IMR-90 (cell line): Measurements from ENCODE around the gene CLCF1. TPM values are rescaled to one million over a fixed set of nuclear protein-coding genes. Genes with fewer than 3 reads are reported as not detected.
A peak's percentile ranks its signal among the peaks of the same experiment; 100 is the strongest.

ENCODE experiments used
- ATAC-seq: fragments of 200-7000 bp; cut with Tn5 transposase; 2 replicates; pipeline ENCODE4 v1.9.1; 2020; ENCODE audit warnings: low read depth, mild to moderate bottlenecking, moderate library complexity
- BruUV-seq: library from RNA; stranded (reverse); fragments of 400-500 nt; replicated peaks from 2 replicates; lab custom pipeline; 2021; lab: Mats Ljungman, UMichigan
- CTCF ChIA-PET: fragments of 300-600 bp; formaldehyde crosslinking; extraction: SDS; loops from one replicate; lab custom pipeline; 2021; ENCODE audit warnings: antibody characterized with exemption; lab: Yijun Ruan, JAX
- POLR2A ChIA-PET: fragments of 300-600 bp; sonication (Branson Sonifier 250); formaldehyde crosslinking; loops from one replicate; lab custom pipeline; 2022; ENCODE audit warnings: antibody characterized with exemption; ENCODE audit not compliant: unreplicated experiment; lab: Charles Lee
- DNase-seq: peaks from one replicate; pipeline ENCODE4 v3.0.0; 2013
- H2AFZ ChIP-seq: replicated peaks from 2 replicates; pipeline ENCODE3; 2013; ENCODE audit warnings: low read length, mild to moderate bottlenecking; ENCODE audit not compliant: poor library complexity
- H2AK5ac ChIP-seq: 2 replicates; pipeline ENCODE4 v1.6.1; 2013; ENCODE audit warnings: low read depth, low read length, inconsistent platforms
- H2AK9ac ChIP-seq: replicated peaks from 2 replicates; pipeline ENCODE3; 2013; ENCODE audit warnings: mild to moderate bottlenecking, low read depth, low read length, moderate library complexity; ENCODE audit not compliant: poor library complexity
- H2BK120ac ChIP-seq: 2 replicates; pipeline ENCODE4 v1.6.1; 2013; ENCODE audit warnings: low read depth, low read length, inconsistent platforms
- H2BK15ac ChIP-seq: 3 replicates; pipeline ENCODE4 v1.6.1; 2013; ENCODE audit warnings: low read depth, low read length, inconsistent platforms
- H2BK20ac ChIP-seq: 2 replicates; pipeline ENCODE4 v1.6.1; 2013; ENCODE audit warnings: low read depth, mild to moderate bottlenecking, inconsistent platforms, low read length, moderate library complexity
- H2BK5ac ChIP-seq: 2 replicates; pipeline ENCODE4 v1.6.1; 2013; ENCODE audit warnings: mild to moderate bottlenecking, low read depth, low read length, inconsistent platforms; ENCODE audit not compliant: poor library complexity, severe bottlenecking
- H3K14ac ChIP-seq: replicated peaks from 2 replicates; pipeline ENCODE4 v1.6.1; 2013; ENCODE audit warnings: low read depth, low read length, inconsistent platforms
- H3K18ac ChIP-seq: 2 replicates; pipeline ENCODE4 v1.6.1; 2013; ENCODE audit warnings: low read depth, low read length, control low read depth
- H3K23ac ChIP-seq: 2 replicates; pipeline ENCODE4 v1.6.1; 2013; ENCODE audit warnings: low read depth, low read length, inconsistent platforms
- H3K27ac ChIP-seq: 2 replicates; pipeline ENCODE4 v1.5.1; 2013; ENCODE audit warnings: mild to moderate bottlenecking, control low read depth, low read length; ENCODE audit not compliant: insufficient read depth
- H3K27me3 ChIP-seq: 2 replicates; pipeline ENCODE4 v1.6.1; 2013; ENCODE audit warnings: low read length; ENCODE audit not compliant: control insufficient read depth, insufficient read depth
- H3K36me3 ChIP-seq: 2 replicates; pipeline ENCODE4 v1.6.1; 2013; ENCODE audit warnings: low read length, mixed read lengths; ENCODE audit not compliant: control insufficient read depth, insufficient read depth
- H3K4ac ChIP-seq: 2 replicates; pipeline ENCODE4 v1.6.1; 2013; ENCODE audit warnings: low read depth, low read length, inconsistent platforms
- H3K4me1 ChIP-seq: 2 replicates; pipeline ENCODE4 v1.6.1; 2013; ENCODE audit warnings: low read length, mixed read lengths; ENCODE audit not compliant: control insufficient read depth, insufficient read depth
- H3K4me2 ChIP-seq: 2 replicates; pipeline ENCODE4 v1.6.1; 2013; ENCODE audit warnings: low read depth, mild to moderate bottlenecking, control low read depth, low read length, moderate library complexity
- H3K4me3 ChIP-seq: 2 replicates; pipeline ENCODE4 v1.5.1; 2013; ENCODE audit warnings: low read depth, mild to moderate bottlenecking, control low read depth, low read length, moderate library complexity; ENCODE audit not compliant: insufficient read depth
- H3K56ac ChIP-seq: 2 replicates; pipeline ENCODE4 v1.6.1; 2013; ENCODE audit warnings: low read length, inconsistent platforms; ENCODE audit not compliant: insufficient read depth; ENCODE audit errors: extremely low read depth
- H3K79me1 ChIP-seq, 2 experiments: 2 replicates each; pipeline ENCODE4 v1.6.1; 2013; ENCODE audit warnings: low read length in 2 of 2, inconsistent platforms in 1 of 2, low read depth in 1 of 2
- H3K9ac ChIP-seq: 2 replicates; pipeline ENCODE4 v1.6.1; 2013; ENCODE audit warnings: low read depth, low read length, control low read depth
- H3K9me1 ChIP-seq: 2 replicates; pipeline ENCODE4 v1.6.1; 2013; ENCODE audit warnings: low read length, inconsistent platforms; ENCODE audit not compliant: insufficient read depth
- H3K9me3 ChIP-seq: 2 replicates; pipeline ENCODE4 v1.6.1; 2013; ENCODE audit warnings: low read length; ENCODE audit not compliant: control insufficient read depth, insufficient read depth
- H4K20me1 ChIP-seq: 2 replicates; pipeline ENCODE4 v1.6.1; 2013; ENCODE audit warnings: low read length, inconsistent platforms; ENCODE audit not compliant: insufficient read depth
- H4K5ac ChIP-seq: 2 replicates; pipeline ENCODE4 v1.6.1; 2013; ENCODE audit warnings: mild to moderate bottlenecking, low read depth, low read length, control low read depth
- H4K8ac ChIP-seq, 2 experiments: 2 replicates each; pipeline ENCODE4 v1.6.1; 2013; ENCODE audit warnings: low read depth in 2 of 2, low read length in 2 of 2, control low read depth in 1 of 2, inconsistent platforms in 1 of 2
- H4K91ac ChIP-seq: 2 replicates; pipeline ENCODE4 v1.6.1; 2013; ENCODE audit warnings: low read depth, low read length, inconsistent platforms; ENCODE audit not compliant: insufficient read depth
- BHLHE40 ChIP-seq: fragments of 150-350 bp; IDR thresholded peaks from 2 replicates; pipeline ENCODE4 v1.6.1; 2016; ENCODE audit warnings: mild to moderate bottlenecking, low read depth, low read length
- FOS ChIP-seq: fragments of 150-350 bp; IDR thresholded peaks from 2 replicates; pipeline ENCODE4 v1.6.1; 2016; ENCODE audit warnings: low read depth, low read length
- MAFK ChIP-seq: IDR thresholded peaks from 2 replicates; pipeline ENCODE4 v1.6.1; 2012; ENCODE audit warnings: low read depth, low read length, improper control_type of control experiment
- MAZ ChIP-seq: IDR thresholded peaks from 2 replicates; pipeline ENCODE4 v1.6.1; 2012; ENCODE audit warnings: low read depth, mild to moderate bottlenecking, low read length, improper control_type of control experiment, moderate library complexity, borderline replicate concordance
- NFE2L2 ChIP-seq: fragments of 150-350 bp; IDR thresholded peaks from 2 replicates; pipeline ENCODE4 v1.6.1; 2016; ENCODE audit warnings: low read depth, mild to moderate bottlenecking, low read length
- POLR2A ChIP-seq: IDR thresholded peaks from 2 replicates; pipeline ENCODE4 v1.6.1; 2012; ENCODE audit warnings: mild to moderate bottlenecking, low read depth, low read length
- RCOR1 ChIP-seq: IDR thresholded peaks from 2 replicates; pipeline ENCODE4 v1.6.1; 2012; ENCODE audit warnings: mild to moderate bottlenecking, low read length, improper control_type of control experiment; ENCODE audit not compliant: insufficient replicate concordance
- RFX5 ChIP-seq: IDR thresholded peaks from 2 replicates; pipeline ENCODE4 v1.8.0; 2012; ENCODE audit warnings: low read depth, mild to moderate bottlenecking, low read length, moderate library complexity
- SMC3 ChIP-seq: fragments of 150-350 bp; IDR thresholded peaks from 2 replicates; pipeline ENCODE4 v1.6.1; 2016; ENCODE audit warnings: low read depth, mild to moderate bottlenecking, antibody characterized with exemption, low read length, moderate library complexity
- WGBS, 2 experiments: methylation state at CpG; one replicate each; pipeline versions ENCODE4 v1.1.5 to v1.1.7; 2013; ENCODE audit warnings: missing lambda C conversion rate in 2 of 2; ENCODE audit not compliant: insufficient read length in 1 of 2; ENCODE audit errors: extremely low coverage in 2 of 2; 5-methylcytosine and 5-hydroxymethylcytosine counted together
- dilution Hi-C: fragments of 300-500 bp; cut with HindIII; formaldehyde crosslinking; loops from one replicate; pipeline ENCODE4 v1.14.3; 2018; ENCODE audit warnings: low sequenced_read_pairs; ENCODE audit not compliant: unreplicated experiment
- in situ Hi-C: fragments of 300-500 bp; cut with MboI; formaldehyde crosslinking; loops from 3 replicates; pipeline ENCODE4 v1.14.3; 2019; ENCODE audit warnings: low sequenced_read_pairs, inconsistent platforms, mixed read lengths
- intact Hi-C: fragments of 100-400 bp; cut with micrococcal nuclease; formaldehyde crosslinking; loops from 2 replicates; pipeline ENCODE4 v1.10.0; 2022
- polyA plus RNA-seq, 3 experiments: library from polyadenylated mRNA; depleted of rRNA; stranded (reverse); fragments of >200 nt; gene quantifications; 2 replicates each; pipeline ENCODE4 v1.2.3, GENCODE V29; 2012; ENCODE audit warnings: low replicate concordance in 1 of 3
- total RNA-seq: library from RNA; depleted of rRNA; stranded (reverse); fragments of >200 nt; gene quantifications from 2 replicates; pipeline ENCODE4 v1.2.3, GENCODE V29; 2012
- TF ChIP-seq, protein P1 (sequence below): conservative IDR thresholded peaks from 2 replicates; pipeline ENCODE4 v1.5.1; 2012; ENCODE audit warnings: mild to moderate bottlenecking, low read depth, low read length, improper control_type of control experiment
- TF ChIP-seq, protein P2 (sequence below): fragments of 150-350 bp; IDR thresholded peaks from 2 replicates; pipeline ENCODE4 v1.6.1; 2016; ENCODE audit warnings: low read depth, mild to moderate bottlenecking, low read length, moderate library complexity, borderline replicate concordance

The CLCF1 gene
- total and polyA plus RNA-seq, 2 of the 4 experiments (the other 2 are of a cell fraction) = 5.6 to 27.8 TPM

DNA sequence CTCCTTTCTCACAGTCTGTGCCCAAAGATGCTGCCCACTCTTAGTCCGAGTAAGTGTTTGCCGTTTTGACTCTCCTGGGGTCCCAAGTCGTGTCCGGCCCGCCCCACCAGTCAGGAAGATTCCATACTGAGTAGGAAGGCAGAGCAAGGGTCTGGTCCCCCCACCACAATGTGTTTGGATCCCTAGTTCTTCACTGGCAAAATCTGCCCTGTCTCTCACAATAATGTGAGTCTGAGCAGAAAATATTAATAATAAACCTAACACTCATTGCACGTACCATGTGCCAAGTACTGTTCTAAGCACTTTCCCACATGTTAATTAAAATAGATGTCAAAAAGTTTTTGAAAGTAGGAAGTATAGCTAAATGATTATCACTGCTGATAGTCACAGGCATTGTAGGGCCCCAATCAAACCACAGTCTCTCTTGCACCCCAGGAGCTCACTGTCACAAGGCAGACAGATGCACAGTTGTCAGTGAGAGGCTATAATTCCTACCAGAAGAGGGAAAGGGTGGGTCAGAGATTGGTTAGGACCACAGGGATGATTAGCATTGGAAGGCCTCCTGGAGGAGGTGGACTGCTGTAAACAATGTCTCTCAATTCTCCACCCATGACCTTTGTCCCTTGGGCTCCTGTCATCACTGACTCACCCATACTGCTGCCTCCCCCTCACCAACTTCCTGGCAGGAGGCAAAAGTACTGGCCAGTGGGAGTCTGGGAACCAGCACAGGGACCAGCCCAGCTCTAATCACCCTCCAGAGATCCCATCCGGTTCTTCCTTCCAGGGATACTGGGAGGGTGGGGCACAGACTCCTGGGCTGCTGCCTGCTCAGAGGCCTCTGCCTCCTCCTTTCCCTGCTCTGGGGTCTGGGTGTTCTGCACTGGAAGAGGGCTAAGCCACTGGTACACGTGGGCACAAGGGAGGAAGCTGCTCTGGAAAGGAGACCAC lies 19.0 kb downstream of the CLCF1 start:
- Histone ChIP-seq H4K5ac (peak overlapping the region; percentile 85), H2BK120ac (peak overlapping the region; percentile 95), H3K4ac (peak overlapping the region; percentile 99), H3K9me3 (no peaks in the 10 kb centered on the region), H3K27ac (peak overlapping the region; percentile 91), H3K27me3 (no peaks in the 10 kb centered on the region), H2BK20ac (peak overlapping the region; percentile 88), H3K4me1 (peaks cover 42% of the 10 kb centered on the region), H3K79me1 (peaks cover 7 to 56% of the 10 kb centered on the region in 2 experiments; a peak in 3 of 4 replicates), H3K23ac (peak overlapping the region; percentile 93), H2AFZ (peak overlapping the region; percentile 93), H3K56ac (peak overlapping the region; percentile 91), H3K36me3 (peaks cover 3% of the 10 kb centered on the region; the same call in 1 of the 2 replicates), H2AK9ac (peak overlapping the region; percentile 99), H2BK5ac (peak overlapping the region; percentile 97), H3K14ac (peak overlapping the region; percentile 90), H3K9me1 (peaks cover 23% of the 10 kb centered on the region), H2AK5ac (peak overlapping the region; percentile 99), H4K8ac (peak overlapping the region; percentile 77 to 98), H3K4me2 (peak overlapping the region; percentile 54), H3K9ac (peak overlapping the region; percentile 65), H4K20me1 (peaks cover 6% of the 10 kb centered on the region), H3K4me3 (peak overlapping the region; percentile 37), H2BK15ac (peak overlapping the region; percentile 88), H3K18ac (peak overlapping the region; percentile 68), H4K91ac (peak overlapping the region; percentile 98)
- DNase-seq (peak; percentile 98), ATAC-seq (peak; percentile 53)
- ChIA-PET POLR2A (interaction anchor here (0.5 to 1.5 kb wide), 3 partner anchors 10 to 40 kb away, joined by 3 to 5 read pairs (median 3); partner anchors contain the start of gene RAD9A), CTCF (interaction anchor here (1.0 to 10.1 kb wide), 3 partner anchors 8 to 25 kb away, joined by 4 to 128 read pairs (median 11); no protein-coding TSS in a partner anchor)
- WGBS, 2 experiments = no CpG with 5 or more reads among the region's 8 CpGs
- intact Hi-C loops = no loop called here
- dilution Hi-C loops = no loop called here
- in situ Hi-C loops = no loop called here
- TF ChIP-seq FOS = peak; percentile 91
- TF ChIP-seq POLR2A = peak; percentile 15; the same call in 1 of the 2 replicates
- TF ChIP-seq MAZ = peak; percentile 66; the same call in 1 of the 2 replicates
- TF ChIP-seq, protein P1, sequence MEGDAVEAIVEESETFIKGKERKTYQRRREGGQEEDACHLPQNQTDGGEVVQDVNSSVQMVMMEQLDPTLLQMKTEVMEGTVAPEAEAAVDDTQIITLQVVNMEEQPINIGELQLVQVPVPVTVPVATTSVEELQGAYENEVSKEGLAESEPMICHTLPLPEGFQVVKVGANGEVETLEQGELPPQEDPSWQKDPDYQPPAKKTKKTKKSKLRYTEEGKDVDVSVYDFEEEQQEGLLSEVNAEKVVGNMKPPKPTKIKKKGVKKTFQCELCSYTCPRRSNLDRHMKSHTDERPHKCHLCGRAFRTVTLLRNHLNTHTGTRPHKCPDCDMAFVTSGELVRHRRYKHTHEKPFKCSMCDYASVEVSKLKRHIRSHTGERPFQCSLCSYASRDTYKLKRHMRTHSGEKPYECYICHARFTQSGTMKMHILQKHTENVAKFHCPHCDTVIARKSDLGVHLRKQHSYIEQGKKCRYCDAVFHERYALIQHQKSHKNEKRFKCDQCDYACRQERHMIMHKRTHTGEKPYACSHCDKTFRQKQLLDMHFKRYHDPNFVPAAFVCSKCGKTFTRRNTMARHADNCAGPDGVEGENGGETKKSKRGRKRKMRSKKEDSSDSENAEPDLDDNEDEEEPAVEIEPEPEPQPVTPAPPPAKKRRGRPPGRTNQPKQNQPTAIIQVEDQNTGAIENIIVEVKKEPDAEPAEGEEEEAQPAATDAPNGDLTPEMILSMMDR = peak; percentile 41
- TF ChIP-seq BHLHE40 = 0 out of 2 replicates have a peak, but pooled peaks have one; percentile 40
- TF ChIP-seq SMC3 = peak; percentile 17; the same call in 1 of the 2 replicates
- TF ChIP-seq NFE2L2 = no peak
- TF ChIP-seq RCOR1 = no peak
- no peak for TF ChIP-seq RFX5
- TF ChIP-seq, protein P2, sequence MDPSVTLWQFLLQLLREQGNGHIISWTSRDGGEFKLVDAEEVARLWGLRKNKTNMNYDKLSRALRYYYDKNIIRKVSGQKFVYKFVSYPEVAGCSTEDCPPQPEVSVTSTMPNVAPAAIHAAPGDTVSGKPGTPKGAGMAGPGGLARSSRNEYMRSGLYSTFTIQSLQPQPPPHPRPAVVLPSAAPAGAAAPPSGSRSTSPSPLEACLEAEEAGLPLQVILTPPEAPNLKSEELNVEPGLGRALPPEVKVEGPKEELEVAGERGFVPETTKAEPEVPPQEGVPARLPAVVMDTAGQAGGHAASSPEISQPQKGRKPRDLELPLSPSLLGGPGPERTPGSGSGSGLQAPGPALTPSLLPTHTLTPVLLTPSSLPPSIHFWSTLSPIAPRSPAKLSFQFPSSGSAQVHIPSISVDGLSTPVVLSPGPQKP = no peak
- TF ChIP-seq MAFK = no peak
- no TSS peak for BruUV-seq
